ENCODE results near the gene ANKRD7. TPM values are rescaled to one million over a fixed set of nuclear protein-coding genes. Genes with fewer than 3 reads are reported as not detected.

Gene ANKRD7
- total RNA-seq, 1 experiment from 2014 or later: not detected

DNA sequence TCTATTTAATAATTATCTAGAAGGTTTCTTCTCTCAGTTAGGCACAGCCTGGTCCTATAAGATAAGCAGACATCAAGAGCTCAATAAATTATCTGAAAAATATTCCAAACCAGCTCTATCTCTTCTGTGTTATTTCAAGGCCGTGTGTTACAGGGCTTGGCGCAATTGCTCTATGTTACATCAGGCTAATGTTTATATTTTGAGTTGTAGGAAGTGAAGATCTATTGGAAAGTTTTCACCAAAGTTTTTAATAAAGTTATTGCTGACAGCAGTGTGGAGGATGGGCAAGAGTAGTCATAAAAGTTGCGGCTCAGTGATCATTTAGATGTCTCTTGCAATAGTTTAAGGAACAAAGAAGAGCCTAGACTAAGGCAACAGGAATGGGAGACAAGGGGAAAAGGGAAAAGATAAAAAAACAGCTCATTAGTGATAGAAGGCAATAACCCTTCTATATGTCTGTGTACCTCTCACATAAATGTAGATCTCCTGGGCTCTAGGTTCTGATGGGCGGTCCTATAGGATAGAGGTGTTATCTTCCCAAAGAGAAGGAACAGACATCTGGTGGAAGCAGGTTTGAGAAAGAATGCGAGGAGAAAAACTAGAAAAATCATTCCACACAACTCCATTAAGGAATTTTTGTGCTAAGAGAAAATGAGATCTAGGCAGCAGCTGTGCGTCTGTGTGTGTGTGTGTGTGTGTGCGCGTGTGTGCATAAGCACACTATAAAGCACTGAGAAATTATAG is 5.9 kb upstream of the ANKRD7 start:
- Histone ChIP-seq H3K4me2 (ENCODE audit: low read length) (no peak overlapping the region), H2AFZ (ENCODE audit: low read length) (no peak overlapping the region), H3K27ac (ENCODE audit: low read length) (no peak overlapping the region), H3K36me3 (ENCODE audit: low read depth, low read length) (no peaks in the 10 kb centered on the region), H3K9ac (ENCODE audit: low read length) (no peak overlapping the region), H4K20me1 (ENCODE audit: low read length) (no peaks in the 10 kb centered on the region), H3K27me3 (ENCODE audit: low read length) (0 out of 2 replicates have a peak, but pooled peaks cover 9% of the 10 kb centered on the region), H3K79me2 (ENCODE audit: low read length) (no peaks in the 10 kb centered on the region), H3K9me3 (ENCODE audit: low read length) (no peaks in the 10 kb centered on the region), H3F3A (ENCODE audit: low read length, unreplicated experiment) (no peaks in the 10 kb centered on the region), H3K9me2 (replicated peaks; ENCODE audit: low read length) (no peaks in the 10 kb centered on the region), H3K4me3 (ENCODE audit: low read length) (no peak overlapping the region), H3K4me1 (ENCODE audit: insufficient read depth, low read length) (no peaks in the 10 kb centered on the region)
- no peak for ATAC-seq
- ChIA-PET CTCF (no interaction called here), POLR2A (ENCODE audit: unreplicated experiment) (no interaction called here)
- TF ChIP-seq EZH2 (IDR thresholded peaks at IDR 0.05; ENCODE audit: low read length, unreplicated experiment): no peak
- no peak for TF ChIP-seq EZH2phosphoT487 (IDR thresholded peaks at IDR 0.05; ENCODE audit: borderline replicate concordance, low read length)
- TF ChIP-seq, protein P1, sequence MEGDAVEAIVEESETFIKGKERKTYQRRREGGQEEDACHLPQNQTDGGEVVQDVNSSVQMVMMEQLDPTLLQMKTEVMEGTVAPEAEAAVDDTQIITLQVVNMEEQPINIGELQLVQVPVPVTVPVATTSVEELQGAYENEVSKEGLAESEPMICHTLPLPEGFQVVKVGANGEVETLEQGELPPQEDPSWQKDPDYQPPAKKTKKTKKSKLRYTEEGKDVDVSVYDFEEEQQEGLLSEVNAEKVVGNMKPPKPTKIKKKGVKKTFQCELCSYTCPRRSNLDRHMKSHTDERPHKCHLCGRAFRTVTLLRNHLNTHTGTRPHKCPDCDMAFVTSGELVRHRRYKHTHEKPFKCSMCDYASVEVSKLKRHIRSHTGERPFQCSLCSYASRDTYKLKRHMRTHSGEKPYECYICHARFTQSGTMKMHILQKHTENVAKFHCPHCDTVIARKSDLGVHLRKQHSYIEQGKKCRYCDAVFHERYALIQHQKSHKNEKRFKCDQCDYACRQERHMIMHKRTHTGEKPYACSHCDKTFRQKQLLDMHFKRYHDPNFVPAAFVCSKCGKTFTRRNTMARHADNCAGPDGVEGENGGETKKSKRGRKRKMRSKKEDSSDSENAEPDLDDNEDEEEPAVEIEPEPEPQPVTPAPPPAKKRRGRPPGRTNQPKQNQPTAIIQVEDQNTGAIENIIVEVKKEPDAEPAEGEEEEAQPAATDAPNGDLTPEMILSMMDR (conservative IDR thresholded peaks at IDR 0.05; ENCODE audit: low read depth, low read length): no peak
- DNase-seq: no peak
- intact Hi-C loops (cut with micrococcal nuclease): no loop called here
- BruUV-seq (replicated peaks): no TSS peak

DNA sequence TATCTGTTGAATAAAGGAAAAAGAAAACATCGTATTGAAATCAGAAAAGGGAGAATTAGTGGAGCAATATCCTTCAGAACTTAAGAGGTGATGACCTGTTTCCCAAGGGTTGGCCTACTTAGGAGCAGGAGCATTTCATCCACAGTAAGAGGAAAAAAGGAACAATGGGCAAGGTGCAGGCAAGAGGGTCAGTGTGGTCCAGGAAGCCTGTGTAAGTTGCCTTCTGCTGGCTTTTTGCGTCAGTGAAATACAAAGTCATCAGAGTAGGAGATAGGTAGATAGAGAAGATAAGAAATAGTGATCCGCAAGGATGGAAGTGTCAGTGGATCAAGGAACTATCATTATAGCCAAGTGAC is 5.4 kb upstream of the ANKRD7 start:
- Histone ChIP-seq H2AFZ (ENCODE audit: low read length) (no peak overlapping the region), H3F3A (ENCODE audit: low read length, unreplicated experiment) (no peaks in the 10 kb centered on the region), H3K9me2 (replicated peaks; ENCODE audit: low read length) (no peaks in the 10 kb centered on the region), H4K20me1 (ENCODE audit: low read length) (no peaks in the 10 kb centered on the region), H3K4me1 (ENCODE audit: insufficient read depth, low read length) (no peaks in the 10 kb centered on the region), H3K4me3 (ENCODE audit: low read length) (no peak overlapping the region), H3K4me2 (ENCODE audit: low read length) (no peak overlapping the region), H3K27me3 (ENCODE audit: low read length) (0 out of 2 replicates have a peak, but pooled peaks cover 9% of the 10 kb centered on the region), H3K9me3 (ENCODE audit: low read length) (no peaks in the 10 kb centered on the region), H3K9ac (ENCODE audit: low read length) (no peak overlapping the region), H3K27ac (ENCODE audit: low read length) (no peak overlapping the region), H3K36me3 (ENCODE audit: low read depth, low read length) (no peaks in the 10 kb centered on the region), H3K79me2 (ENCODE audit: low read length) (no peaks in the 10 kb centered on the region)
- no peak for TF ChIP-seq EZH2 (IDR thresholded peaks at IDR 0.05; ENCODE audit: low read length, unreplicated experiment)
- no peak for TF ChIP-seq EZH2phosphoT487 (IDR thresholded peaks at IDR 0.05; ENCODE audit: borderline replicate concordance, low read length)
- TF ChIP-seq, protein P1 (conservative IDR thresholded peaks at IDR 0.05; ENCODE audit: low read depth, low read length): no peak
- ATAC-seq (no peak), DNase-seq (no peak)
- BruUV-seq (replicated peaks): no TSS peak
- intact Hi-C loops (cut with micrococcal nuclease): no loop called here
- CTCF ChIA-PET: no interaction called here
- POLR2A ChIA-PET (ENCODE audit: unreplicated experiment): no interaction called here

DNA sequence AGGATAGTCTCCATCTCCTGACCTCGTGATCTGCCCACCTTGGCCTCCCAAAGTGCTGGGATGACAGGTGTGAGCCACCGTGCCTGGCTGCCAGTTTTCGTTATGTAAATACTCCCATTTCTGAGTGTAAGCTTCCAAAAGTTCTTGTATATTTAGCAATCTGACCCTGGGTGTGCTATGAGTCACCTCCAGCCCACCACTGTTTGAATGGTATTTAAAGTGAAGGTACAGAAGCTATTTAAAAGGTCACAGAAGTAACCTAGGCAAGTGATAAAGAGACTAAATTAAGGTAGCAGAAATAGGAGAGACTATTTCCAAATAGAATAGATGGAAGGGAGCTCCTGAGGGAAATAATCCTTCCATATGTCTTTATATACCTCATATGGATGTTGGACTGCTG is 3.9 kb upstream of the ANKRD7 start:
- Histone ChIP-seq H3K36me3 (ENCODE audit: low read depth, low read length) (no peaks in the 10 kb centered on the region), H4K20me1 (ENCODE audit: low read length) (no peaks in the 10 kb centered on the region), H3K4me3 (ENCODE audit: low read length) (no peak overlapping the region), H3K27me3 (ENCODE audit: low read length) (0 out of 2 replicates have a peak, but pooled peaks cover 9% of the 10 kb centered on the region), H3F3A (ENCODE audit: low read length, unreplicated experiment) (no peaks in the 10 kb centered on the region), H3K27ac (ENCODE audit: low read length) (no peak overlapping the region), H3K9ac (ENCODE audit: low read length) (no peak overlapping the region), H3K79me2 (ENCODE audit: low read length) (no peaks in the 10 kb centered on the region), H2AFZ (ENCODE audit: low read length) (no peak overlapping the region), H3K9me3 (ENCODE audit: low read length) (no peaks in the 10 kb centered on the region), H3K9me2 (replicated peaks; ENCODE audit: low read length) (no peaks in the 10 kb centered on the region), H3K4me1 (ENCODE audit: insufficient read depth, low read length) (no peaks in the 10 kb centered on the region), H3K4me2 (ENCODE audit: low read length) (no peak overlapping the region)
- no TSS peak for BruUV-seq (replicated peaks)
- intact Hi-C loops (cut with micrococcal nuclease): no loop called here
- ATAC-seq: no peak
- ChIA-PET CTCF (no interaction called here), POLR2A (ENCODE audit: unreplicated experiment) (no interaction called here)
- DNase-seq: no peak
- TF ChIP-seq EZH2 (IDR thresholded peaks at IDR 0.05; ENCODE audit: low read length, unreplicated experiment): no peak
- no peak for TF ChIP-seq EZH2phosphoT487 (IDR thresholded peaks at IDR 0.05; ENCODE audit: borderline replicate concordance, low read length)
- TF ChIP-seq, protein P1 (conservative IDR thresholded peaks at IDR 0.05; ENCODE audit: low read depth, low read length): no peak
